ENCODE results near the gene RBMS1.

GRCh38 chr2:160402501-160402900 lies 91.1 kb downstream of the RBMS1 start:
- TF ChIP-seq CTCF (IDR thresholded peaks at IDR 0.05) (no peak), POLR2A (IDR thresholded peaks at IDR 0.05) (no peak), POLR2AphosphoS5 (IDR thresholded peaks at IDR 0.05; ENCODE audit: insufficient read depth in 1 of 2, low read depth in 1 of 2) (no peak)

Measured in vagina (tissue), 2 donors.